ENCODE measurements around the gene PTGR3.

PTGR3 gene

DNA sequence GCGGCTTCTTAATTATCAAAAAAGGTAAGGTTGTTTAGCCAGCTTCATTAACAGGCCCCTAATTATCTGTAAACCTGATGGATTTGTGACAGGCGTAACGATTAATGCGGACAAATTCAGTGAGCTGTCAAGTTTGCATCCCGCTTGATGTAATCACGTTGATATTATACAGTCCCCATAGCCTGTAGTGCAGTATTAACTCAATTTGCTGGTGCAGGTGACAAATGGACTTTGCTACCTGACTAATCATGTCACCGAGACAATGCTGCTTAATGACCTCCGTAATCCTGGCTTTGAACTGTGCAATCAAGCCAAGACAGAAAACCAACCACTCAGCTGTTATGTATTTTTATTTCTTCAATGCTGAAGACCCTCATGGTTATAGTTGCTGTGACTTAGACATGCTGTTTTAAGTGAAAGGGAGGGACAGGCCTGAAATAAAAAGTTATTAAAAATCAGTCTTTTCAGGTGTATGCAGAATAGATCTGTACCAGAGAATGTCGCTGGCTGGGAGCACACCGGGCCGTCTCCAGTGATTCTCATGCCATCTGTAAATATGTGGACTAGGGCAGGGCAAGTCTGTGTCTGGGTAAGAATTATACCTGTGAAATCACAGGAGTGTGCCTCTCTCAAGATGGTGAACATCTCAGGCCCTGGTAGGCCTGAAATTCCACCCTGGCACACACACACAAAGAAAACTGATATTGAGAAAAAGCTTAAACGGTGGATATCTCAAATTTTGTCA, 6.0 kb upstream of the PTGR3 start:
- DNase-seq (ENCODE audit: low read depth in 2 of 2), result no peak

DNA sequence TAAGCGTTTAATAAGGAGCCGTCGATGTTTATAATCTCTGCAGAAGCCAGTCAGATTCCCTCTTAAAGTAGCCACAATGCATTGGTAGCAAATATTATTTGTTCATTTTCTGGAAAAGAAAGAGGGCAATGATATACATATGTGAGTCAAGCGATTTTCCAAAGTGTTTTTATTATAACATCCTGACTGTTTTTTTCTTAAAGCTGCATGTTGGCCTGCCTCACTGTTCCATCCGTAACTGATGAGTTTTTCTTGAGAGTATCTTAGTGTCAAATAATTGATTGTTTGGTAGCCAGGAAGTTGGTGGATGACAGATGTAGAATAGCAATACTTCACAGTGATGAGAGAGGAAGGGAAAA, 5.4 kb upstream of the PTGR3 start:
- DNase-seq (ENCODE audit: low read depth in 2 of 2), result no peak

DNA sequence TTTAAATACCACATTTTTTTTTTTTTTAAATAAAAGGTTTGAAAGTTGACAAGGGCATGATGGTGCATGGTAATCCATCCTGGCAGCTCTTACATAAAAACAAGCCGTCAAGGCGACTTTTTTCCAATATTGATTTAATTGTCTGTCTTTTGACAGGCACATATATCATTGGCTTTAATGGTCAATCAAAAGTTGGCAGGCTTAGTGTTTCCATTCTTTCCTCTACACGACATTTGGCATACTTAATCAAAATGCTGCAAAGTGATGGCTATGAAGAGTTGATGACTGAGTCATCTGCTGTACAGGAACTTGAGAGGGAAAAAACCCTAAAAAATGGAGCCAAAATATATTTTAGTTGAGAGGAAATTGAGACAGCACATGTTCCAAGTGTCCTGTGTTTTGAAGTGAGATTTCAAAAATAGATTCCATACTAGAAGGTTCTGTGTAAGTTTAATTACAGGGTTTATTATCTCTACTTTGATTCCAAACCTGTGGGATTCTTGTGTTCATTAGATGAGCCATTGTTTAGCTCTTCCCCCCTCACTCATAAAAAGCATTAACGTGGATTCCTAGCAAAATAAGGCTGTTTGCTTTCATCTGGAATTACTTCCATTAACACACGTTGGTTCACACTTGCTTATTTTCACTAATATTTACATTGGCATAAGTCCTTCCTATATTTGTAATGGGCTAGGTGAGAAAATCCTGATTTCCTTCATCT, 4.8 kb upstream of the PTGR3 start:
- no peak for DNase-seq (ENCODE audit: low read depth in 2 of 2)

DNA sequence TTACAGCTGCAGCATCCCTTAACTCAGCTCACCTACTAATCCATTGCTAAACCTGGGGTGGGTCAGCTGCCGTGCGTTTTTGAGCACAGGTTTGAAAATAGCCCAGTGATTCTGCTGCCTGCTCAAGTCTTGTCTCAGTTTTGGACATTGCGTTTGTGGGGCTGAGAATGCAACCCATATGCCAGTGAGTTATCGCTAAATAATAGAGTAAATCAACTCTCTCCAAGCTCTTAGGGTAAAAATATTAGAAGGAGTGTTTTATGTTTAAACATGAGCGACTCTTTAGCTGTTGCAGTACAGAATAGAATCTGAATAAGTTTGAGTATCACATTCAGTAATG, 3.8 kb upstream of the PTGR3 start:
- DNase-seq (ENCODE audit: low read depth in 2 of 2), result no peak

DNA sequence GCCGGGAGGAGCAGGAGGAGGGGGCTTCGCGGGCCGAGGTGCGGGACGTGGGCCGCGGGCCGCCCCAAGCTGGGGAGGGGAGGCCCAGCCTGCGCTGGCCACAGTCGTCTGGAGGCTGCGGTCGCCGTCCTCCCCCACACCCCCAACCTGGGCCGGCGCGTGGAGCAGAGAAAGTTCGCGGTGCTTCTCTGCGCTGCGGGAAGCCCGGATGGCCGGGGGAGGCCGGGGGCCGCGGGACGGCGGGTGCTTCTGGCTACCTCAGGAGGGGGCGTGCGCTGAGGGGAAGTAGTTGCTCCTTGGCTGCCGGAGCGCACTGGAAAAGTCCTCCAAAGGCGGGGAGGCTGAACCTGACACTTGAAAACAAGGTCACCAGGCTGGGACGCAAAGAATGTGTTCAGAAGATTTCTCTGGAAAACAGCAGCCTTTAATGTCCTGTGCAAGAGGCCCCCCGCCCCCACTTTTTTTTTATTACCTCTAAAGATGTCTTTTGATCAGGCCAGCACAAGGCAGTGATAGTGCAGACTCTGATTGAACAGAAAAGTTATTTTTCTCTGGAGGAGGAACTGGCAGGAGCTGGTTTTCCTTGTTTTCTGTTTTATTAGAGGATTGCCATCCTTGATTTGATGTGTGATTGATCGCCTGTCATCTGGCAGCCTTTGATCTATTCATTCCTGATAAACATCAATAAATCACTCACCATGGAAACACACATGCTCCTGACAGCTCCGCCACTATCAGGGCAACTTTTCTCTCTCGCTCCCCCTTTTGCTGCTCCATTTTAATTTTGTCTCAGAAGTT, 3.2 kb upstream of the PTGR3 start:
- DNase-seq (ENCODE audit: low read depth in 2 of 2), result peak in 1 of 2 donors; percentile 14

DNA sequence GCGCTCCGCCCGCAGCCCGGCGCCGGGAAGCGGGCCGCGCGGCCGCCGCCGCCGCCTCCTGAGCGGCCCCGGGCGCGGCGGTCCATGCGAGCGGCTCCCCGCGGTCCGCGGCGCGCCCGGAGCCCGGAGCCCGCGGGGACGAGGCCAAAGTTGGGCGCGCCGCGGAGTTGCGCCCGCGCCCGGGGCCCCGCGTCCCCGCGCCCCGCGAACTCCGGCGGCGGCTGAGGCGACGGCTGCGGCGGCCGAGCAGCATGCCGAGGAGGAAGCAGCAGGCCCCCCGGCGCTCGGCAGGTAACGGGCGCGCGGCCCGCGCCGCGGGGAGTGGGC, 2.6 kb upstream of the PTGR3 start:
- no peak for DNase-seq (ENCODE audit: low read depth in 2 of 2)

DNA sequence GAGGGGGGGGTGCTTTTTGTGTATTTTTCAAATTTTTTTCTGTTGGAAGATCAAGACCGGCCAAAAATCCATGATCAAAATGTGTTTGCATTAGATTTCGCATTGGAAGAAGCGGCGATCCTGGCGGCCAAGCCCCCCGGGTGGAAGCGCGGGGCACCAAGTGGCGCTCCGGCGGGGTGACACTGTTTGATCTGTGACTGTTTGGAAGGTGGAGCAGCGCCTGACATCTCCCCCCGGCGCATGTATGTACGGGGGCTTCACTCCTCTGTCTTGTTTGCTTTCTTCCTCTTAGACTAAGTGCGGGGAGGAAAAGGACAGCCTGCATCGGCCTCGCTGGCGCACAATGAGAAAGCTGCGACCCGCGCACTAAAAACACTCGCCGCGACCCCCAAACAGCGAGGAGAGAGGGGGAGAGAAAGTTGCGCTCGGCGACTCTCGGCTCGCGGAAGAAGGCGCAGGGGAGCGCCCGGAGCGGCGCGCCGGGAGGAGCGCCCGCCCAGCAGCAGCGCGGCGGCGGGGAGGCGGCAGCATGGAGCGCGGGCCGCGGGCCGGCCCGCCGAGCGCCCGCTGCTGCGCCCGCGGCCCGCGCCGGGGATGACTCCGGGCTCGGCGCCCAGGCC, 2.2 kb upstream of the PTGR3 start:
- DNase-seq (ENCODE audit: low read depth in 2 of 2), result no peak

DNA sequence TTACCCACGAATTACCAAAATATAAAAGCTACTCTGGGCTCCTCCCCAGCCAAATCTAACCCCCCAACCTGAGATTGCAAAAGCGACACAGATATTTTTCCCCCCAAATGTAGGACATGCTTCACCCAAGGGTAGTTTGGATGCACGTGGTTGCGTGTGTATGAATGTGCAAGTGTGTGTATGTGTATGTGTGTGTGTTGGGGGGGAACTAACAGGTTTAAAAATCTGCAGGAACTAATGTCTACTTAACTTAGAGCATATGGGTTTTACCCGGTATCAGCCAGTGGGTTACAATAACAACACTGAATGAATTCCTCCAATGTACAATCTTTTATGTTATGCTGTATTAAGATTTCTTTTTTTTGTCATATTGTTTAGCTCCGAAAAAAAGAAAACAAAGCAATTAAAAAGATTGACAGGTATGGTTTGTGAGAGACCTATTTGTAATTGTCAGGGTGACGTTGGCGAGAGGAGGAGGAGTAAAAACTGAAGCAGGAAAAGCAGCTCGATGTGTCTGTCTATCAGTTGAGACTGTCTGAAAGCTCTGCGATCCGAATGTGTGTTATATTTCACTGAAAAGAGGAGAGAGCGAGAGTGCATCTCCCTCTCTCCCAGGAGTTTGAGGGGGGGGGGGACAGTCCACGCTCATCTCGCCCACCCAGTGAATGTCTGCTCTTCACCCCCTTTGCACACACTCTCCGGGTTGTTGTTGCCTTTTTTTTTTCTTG, 1.5 kb upstream of the PTGR3 start, which contains the start of gene TSHZ1:
TSHZ1 (plus strand) TSS at position 524 of the 728 bp plus-strand sequence. CDS start 1,080 bp downstream, outside the sequence.
- DNase-seq (ENCODE audit: low read depth in 2 of 2), result peak in 1 of 2 donors; percentile 40

DNA sequence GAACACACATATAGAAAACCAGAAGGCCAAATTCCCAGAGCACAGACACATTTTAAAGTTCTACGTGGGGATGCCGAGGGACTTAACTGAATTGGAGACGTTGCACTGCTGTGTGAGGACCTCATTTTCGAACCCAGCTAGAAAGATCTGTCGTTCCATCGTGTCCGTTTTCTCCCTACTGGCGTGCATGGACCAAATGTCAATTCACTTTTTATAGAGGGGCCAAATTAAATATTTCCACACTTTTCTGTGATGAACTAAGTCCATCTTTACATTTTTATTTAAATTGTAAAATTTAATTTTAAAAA, 966 bp upstream of the PTGR3 start:
- no peak for DNase-seq (ENCODE audit: low read depth in 2 of 2)

DNA sequence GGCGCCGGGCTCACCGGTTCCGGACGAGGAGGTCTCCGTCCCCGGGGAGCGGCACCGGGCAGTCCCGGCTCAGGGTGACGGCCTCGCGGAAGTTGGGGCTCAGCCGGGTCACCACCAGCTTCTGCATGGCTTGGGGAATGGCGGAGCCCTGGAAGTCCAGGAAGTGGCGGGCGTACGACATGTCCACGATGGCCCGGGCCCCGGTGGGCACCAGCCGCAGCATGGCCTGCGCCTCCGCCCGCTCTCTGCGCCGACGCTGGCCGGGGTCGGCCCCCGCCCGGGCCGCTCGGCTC, 157 bp downstream of the PTGR3 start:
- DNase-seq (ENCODE audit: low read depth in 2 of 2), result no peak

DNA sequence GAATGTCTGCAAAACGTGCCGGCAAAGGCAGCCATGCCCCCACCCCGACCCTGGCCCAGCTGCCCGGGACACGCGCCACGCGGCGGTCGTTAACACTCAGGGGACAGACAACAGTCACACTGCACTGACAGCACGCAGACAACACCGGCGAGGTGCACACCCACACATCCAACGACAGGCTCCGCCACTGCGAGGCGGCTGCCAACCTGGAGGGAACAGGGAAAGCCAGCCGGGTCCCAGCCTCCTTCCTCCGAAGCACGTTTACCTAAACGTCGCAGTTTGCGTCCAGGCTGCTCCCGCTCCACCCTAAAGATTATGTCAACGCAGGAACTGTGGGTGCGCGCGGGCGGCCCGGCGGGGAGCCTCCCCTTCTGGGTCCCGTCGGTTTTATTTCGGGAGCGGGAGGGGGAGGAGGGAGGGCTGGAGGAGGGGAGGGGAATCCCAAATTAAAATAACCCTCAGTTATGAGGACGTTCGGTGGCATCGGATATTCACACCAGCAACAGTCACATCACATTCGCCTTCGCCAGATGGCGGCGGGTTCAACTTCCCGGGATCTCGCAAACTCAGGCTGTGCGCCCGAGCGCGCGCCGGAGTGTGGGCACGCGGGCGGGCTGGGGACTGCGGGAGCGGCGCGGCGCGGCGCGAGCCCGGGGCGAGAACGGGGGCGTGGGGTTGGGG, 644 bp downstream of the PTGR3 start:
- DNase-seq (ENCODE audit: low read depth in 2 of 2), result peak; percentile 36 to 43

DNA sequence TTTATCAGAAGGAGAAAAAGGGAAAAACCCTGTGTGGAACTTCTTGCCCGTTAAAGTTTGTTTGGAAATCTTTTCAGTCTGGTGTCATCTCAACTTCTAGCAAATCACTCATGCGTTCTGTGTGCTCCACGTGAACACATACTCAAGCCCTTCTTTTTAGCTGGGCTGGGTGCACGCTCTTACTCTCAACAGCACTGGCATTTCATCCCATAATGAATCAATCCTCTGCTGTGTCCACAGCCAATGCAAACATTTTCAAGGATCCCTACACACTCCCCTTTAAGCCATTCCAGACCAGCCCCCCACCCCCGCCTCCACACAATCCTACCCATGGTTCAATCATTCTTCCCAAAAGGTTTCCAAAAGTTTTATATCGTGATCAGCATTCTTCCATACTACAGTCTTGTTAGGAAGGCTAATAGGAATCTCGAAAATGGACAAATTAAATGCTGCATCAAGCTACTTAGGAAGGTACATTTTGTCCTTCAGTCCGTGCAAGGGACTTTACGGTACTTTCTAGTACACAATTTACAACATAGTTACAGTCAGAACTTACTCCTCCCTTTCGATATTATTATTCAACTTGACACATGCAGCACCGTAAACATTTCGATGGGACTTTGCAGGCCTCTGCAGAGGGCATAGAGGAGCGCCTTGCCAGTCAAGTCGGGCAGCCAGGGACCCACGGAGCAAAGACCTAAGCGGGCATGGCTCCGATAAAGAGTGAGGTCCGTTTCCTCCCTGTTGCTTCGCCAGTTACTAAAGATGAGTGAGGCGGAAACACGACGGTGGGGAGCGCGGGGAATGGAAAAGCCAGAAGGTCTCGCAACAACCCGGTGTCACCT, 1.4 kb downstream of the PTGR3 start:
- peak in 1 of 2 donors; percentile 29 for DNase-seq (ENCODE audit: low read depth in 2 of 2)

DNA sequence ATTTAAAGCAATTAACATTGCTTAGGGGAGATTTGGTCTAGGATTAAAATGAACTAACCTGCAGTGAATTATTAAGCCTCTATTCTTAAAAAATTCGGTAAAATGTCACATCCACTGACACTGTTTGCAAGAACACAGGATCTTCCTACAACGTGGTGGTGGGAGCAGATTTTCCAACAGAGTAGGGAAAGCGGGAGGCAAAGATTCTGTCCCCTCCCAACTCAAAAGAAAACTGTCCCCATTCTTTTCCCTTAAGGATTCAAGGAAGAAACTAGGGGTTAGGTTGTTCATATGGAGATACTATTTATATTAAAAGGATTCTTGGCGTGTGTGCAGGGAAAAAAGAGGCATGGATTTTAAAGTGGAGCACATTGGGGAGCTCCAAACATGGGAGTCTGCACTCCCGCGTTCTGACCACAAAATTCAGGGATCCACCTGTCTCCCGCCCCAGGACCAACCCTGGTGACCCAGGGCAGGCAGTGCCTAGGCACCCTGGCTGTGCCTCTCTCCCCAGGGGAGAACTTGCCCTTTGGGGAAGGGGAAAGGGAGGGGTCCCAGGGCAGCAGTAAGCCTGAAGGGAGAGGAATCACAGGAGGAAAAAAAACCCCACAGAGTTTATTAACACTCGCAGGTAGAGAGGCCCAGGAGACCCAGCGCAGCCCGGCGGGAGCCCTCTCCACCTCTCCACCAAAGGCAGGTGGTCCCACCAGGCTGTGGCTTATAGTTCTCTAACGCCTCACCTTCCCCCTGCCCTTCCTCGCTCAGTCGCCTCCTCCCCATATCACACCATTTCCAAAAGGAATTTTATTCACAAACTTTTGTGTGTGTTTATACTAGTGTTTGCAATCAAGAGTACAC, 2.3 kb downstream of the PTGR3 start:
- no peak for DNase-seq (ENCODE audit: low read depth in 2 of 2)

DNA sequence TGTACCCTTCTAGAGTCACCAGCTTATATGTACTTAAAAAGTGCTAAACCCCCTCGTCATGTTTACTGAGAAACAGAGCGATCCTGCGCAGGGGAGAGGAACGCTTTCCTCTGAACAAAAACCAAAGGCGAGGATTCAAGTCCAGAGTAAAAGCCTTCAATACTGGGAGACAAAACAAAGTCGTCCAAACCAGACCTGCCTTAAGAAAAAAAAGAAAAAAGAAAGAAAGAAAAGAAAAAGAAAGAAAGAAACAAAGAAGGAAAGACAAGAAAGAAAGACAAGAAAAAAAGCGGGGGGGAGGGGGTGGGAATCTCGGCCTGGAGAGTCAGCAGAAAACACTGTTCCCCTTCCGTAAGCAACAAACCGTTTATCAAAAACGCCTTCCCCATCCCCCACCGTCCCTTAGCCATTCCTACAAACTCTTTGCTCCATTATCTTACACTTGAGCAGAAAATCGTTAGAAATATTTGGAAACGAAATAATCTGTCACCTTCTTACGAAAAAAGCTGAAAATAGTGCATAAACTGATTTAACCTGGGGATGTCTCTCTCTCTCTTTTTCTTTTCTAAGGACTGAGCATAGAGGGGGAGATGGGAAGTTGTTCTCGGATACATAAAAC, 3.3 kb downstream of the PTGR3 start:
- no peak for DNase-seq (ENCODE audit: low read depth in 2 of 2)

DNA sequence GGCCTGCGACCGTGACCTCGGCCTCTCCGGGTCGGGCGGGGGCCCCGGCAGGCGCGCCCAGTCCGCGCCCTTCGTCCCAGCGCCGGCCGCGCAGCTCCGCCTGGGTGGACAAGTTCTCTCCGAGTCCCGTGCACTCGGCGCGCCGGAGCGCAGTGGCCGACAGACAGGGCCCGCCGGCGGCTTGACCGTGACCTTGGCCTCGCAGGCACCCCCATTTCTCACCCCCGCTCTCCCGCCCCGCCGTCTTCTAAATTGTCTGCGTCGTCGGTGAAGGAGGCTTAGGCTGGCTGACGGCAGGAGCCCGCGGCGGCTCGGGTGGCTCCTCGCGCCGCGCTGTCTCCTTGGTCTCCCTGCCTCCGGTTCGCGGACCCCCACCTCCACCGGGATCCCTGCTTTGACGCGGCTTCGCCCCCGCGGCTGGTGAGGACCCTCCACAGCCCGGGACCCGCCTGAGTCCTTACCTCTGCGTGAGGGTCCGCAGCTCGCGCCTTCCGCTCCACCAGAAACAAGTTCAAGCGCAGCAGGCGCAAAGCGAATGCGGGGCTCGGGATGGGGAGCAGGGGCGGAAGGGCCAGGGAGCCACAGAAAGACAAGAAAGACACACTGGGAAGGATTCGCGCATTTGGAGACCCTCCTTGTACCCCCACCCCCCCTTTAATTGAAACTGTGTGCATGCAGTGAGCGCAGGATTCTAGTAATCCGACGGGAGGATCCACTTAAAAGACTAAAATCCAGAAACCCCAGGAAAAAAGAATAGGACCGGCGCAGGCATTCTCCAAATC, 4.0 kb downstream of the PTGR3 start:
- DNase-seq (ENCODE audit: low read depth in 2 of 2), result no peak

DNA sequence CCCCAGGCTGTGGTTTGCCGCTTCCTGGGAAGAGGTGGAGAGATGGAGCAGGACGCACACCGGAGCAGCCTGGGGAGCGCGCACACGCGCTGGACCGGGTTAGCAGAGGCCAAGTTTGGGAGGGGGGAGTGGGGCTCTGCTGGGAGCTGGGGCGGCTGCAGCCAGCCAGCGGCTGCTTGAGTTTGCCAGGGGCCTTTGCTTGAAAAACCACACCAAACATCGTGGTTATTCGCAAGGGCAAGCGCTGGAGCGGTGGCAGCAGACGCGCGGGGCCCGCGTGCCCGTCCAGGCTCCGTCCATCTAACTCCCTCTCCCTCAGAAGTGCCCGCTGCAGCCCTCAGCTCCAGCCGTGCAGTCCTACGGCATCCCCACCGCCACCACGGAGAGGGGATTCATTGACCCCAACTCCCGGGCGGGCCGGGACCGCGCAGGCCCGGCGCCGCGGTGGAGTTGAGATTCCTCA, 4.6 kb downstream of the PTGR3 start:
- no peak for DNase-seq (ENCODE audit: low read depth in 2 of 2)

DNA sequence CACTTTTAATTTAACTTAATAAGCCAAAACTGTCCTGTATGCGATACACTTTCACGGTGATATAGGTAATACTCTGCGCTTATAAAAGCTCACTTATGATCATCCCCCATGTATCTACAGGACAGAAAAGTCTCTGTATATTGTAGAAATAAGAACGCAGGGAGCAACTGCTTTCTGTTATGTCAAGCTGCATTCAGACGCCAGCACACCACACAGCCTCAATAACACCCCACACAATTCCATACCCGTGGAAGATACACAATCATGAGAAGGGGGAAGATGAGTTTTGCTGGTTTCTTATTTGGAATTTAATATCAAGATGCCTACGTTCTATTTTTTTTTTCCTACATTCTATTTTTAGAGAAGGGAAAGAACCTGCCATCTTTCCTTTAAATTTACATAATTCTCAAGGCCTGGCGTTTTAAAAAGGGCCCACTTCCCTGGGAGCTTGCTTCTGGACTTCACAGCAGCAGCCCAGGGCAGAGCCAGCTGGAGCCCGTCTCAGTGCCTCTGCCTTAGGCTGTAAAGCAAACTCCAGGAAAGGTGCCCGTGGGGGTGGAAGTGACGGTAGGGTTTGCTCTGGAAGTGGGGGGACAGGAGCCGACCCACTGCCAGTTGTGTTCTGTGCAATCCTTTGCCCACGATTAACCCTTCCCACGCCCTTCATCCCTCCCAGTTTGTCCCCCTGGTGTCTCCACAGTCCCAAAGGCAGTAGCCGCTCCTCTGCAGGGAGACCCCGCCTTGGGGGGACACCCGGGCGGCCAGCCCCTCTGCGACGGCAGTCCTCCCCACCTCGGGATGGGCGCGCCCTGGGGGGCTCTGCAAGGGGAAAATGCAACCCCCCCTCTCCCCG, 5.3 kb downstream of the PTGR3 start:
- no peak for DNase-seq (ENCODE audit: low read depth in 2 of 2)

All from stimulated activated CD4-positive, alpha-beta T cell treated with anti-CD3 and anti-CD28 coated beads, Interleukin-4, amount 100 ng/mL, for 48 hours (primary cell).